HFFc6 (cell line): ENCODE measurements around the gene SMOC2. TPM values are rescaled to one million over a fixed set of nuclear protein-coding genes. Genes with fewer than 3 reads are reported as not detected.

Source experiments
- DNase-seq: peaks from one replicate; pipeline ENCODE4 v3.0.0-alpha.2; 2018
- H3K27ac Mint-ChIP-seq: 2 replicates; pipeline ENCODE4 v1.8.0; 2020; ENCODE audit warnings: mild to moderate bottlenecking, mixed read lengths
- H3K27me3 Mint-ChIP-seq: 2 replicates; pipeline ENCODE4 v1.8.0; 2021; ENCODE audit warnings: mild to moderate bottlenecking, moderate library complexity, mixed read lengths; ENCODE audit not compliant: insufficient read depth
- H3K36me3 Mint-ChIP-seq: 2 replicates; pipeline ENCODE4 v1.8.0; 2021; ENCODE audit warnings: low read depth, mixed read lengths
- H3K4me1 Mint-ChIP-seq: 2 replicates; pipeline ENCODE4 v1.8.0; 2020; ENCODE audit warnings: low read depth, mixed read lengths
- H3K4me3 Mint-ChIP-seq: 2 replicates; pipeline ENCODE4 v1.8.0; 2020; ENCODE audit warnings: mild to moderate bottlenecking, moderate library complexity, mixed read lengths
- H3K9me3 Mint-ChIP-seq: 2 replicates; pipeline ENCODE4 v1.8.0; 2020; ENCODE audit warnings: mild to moderate bottlenecking, mixed read lengths
- CTCF ChIP-seq: fragments of 200-600 bp; sonication (generic); IDR thresholded peaks from 2 replicates; pipeline ENCODE4 v1.5.0; 2021; ENCODE audit warnings: antibody characterized with exemption, mild to moderate bottlenecking
- total RNA-seq, 6 experiments: library from RNA; stranded (reverse); fragmentation: NEBNext Ultra II Directional; extraction: Animal tissue kit (Norgen Biotek cat#: 25700); gene quantifications; 2 replicates in 1 of 6; 3 replicates in 5 of 6; pipeline ENCODE4 v1.2.3, GENCODE V29; 2021

SMOC2 gene
- total RNA-seq, 6 experiments from 2014 or later = not detected

- TF ChIP-seq CTCF = no peak
- H3K4me3 Mint-ChIP-seq = no peak overlapping the region
- H3K27me3 Mint-ChIP-seq = peaks cover 4% of the 10 kb centered on the region
- no peak for DNase-seq
- no peaks in the 10 kb centered on the region for H3K4me1 Mint-ChIP-seq
- H3K27ac Mint-ChIP-seq = no peak overlapping the region
- H3K36me3 Mint-ChIP-seq = no peaks in the 10 kb centered on the region
- H3K9me3 Mint-ChIP-seq = peaks cover 75% of the 10 kb centered on the region
Observed at GRCh38 chr6:168415993-168416530, 24.9 kb upstream of the SMOC2 start.

- H3K9me3 Mint-ChIP-seq = peaks cover 71% of the 10 kb centered on the region
- peaks cover 4% of the 10 kb centered on the region for H3K27me3 Mint-ChIP-seq
- no peak for TF ChIP-seq CTCF
- H3K4me1 Mint-ChIP-seq = no peaks in the 10 kb centered on the region
- H3K27ac Mint-ChIP-seq = no peak overlapping the region
- H3K4me3 Mint-ChIP-seq = no peak overlapping the region
- DNase-seq = no peak
- H3K36me3 Mint-ChIP-seq = no peaks in the 10 kb centered on the region
Observed at GRCh38 chr6:168416531-168416930, 24.5 kb upstream of the SMOC2 start.

GRCh38 chr6:168417191-168417590 lies 23.8 kb upstream of the SMOC2 start:
- Mint-ChIP-seq H3K9me3 (peaks cover 65% of the 10 kb centered on the region), H3K36me3 (no peaks in the 10 kb centered on the region), H3K4me1 (no peaks in the 10 kb centered on the region), H3K27ac (no peak overlapping the region), H3K4me3 (no peak overlapping the region), H3K27me3 (peaks cover 4% of the 10 kb centered on the region)
- no peak for TF ChIP-seq CTCF
- no peak for DNase-seq

- Mint-ChIP-seq H3K9me3 (peaks cover 57% of the 10 kb centered on the region), H3K27me3 (peaks cover 1% of the 10 kb centered on the region), H3K27ac (no peak overlapping the region), H3K36me3 (no peaks in the 10 kb centered on the region), H3K4me1 (no peaks in the 10 kb centered on the region), H3K4me3 (no peak overlapping the region)
- no peak for TF ChIP-seq CTCF
- no peak for DNase-seq
Observed at GRCh38 chr6:168417679-168418557, 23.1 kb upstream of the SMOC2 start.

- H3K36me3 Mint-ChIP-seq = no peaks in the 10 kb centered on the region
- no peak for TF ChIP-seq CTCF
- no peak for DNase-seq
- H3K4me3 Mint-ChIP-seq = no peak overlapping the region
- peaks cover 1% of the 10 kb centered on the region for H3K27me3 Mint-ChIP-seq
- H3K27ac Mint-ChIP-seq = no peak overlapping the region
- H3K4me1 Mint-ChIP-seq = no peaks in the 10 kb centered on the region
- H3K9me3 Mint-ChIP-seq = peaks cover 56% of the 10 kb centered on the region
Observed at GRCh38 chr6:168418711-168419121, 22.3 kb upstream of the SMOC2 start.
